NCI-H2171 treated with DMSO at 0.1 percent for 48 hours (cell line): Measurements from ENCODE around the gene PLA2G2A.
"Not testable (repeated sequence)": the region's sequence is repeated elsewhere in the genome, so short reads cannot be mapped to it uniquely, and the experiment has no call there.

ENCODE experiments used
- DNase-seq: peaks from one replicate; lab custom pipeline; 2025; lab: John Stamatoyannopoulos, UW

The PLA2G2A gene

GRCh38 chr1:19973616-19974015 lies 5.8 kb downstream of the PLA2G2A start:
- no peak for DNase-seq

- DNase-seq: no peak
Observed at GRCh38 chr1:19971664-19972063, 7.8 kb downstream of the PLA2G2A start.

- DNase-seq: no peak
Observed at GRCh38 chr1:19969898-19970660, 9.3 kb downstream of the PLA2G2A start.

GRCh38 chr1:19967808-19968207 lies 11.6 kb downstream of the PLA2G2A start:
- peak; percentile 64 for DNase-seq

GRCh38 chr1:19964542-19964941 lies 14.9 kb downstream of the PLA2G2A start:
- no peak for DNase-seq

- no peak for DNase-seq
Observed at GRCh38 chr1:19963636-19964035, 15.8 kb downstream of the PLA2G2A start.

- DNase-seq: no peak
Observed at GRCh38 chr1:19960591-19960990, 18.8 kb downstream of the PLA2G2A start.

- DNase-seq: no peak
Observed at GRCh38 chr1:19957779-19958178, 21.6 kb downstream of the PLA2G2A start.

- no peak for DNase-seq
Observed at GRCh38 chr1:19955534-19956170, 23.8 kb downstream of the PLA2G2A start.

- no peak for DNase-seq
Observed at GRCh38 chr1:19954059-19954458, 25.4 kb downstream of the PLA2G2A start.

GRCh38 chr1:19949016-19949415 lies 30.4 kb downstream of the PLA2G2A start:
- DNase-seq: no peak

- no peak for DNase-seq
Observed at GRCh38 chr1:19946971-19947370, 32.4 kb downstream of the PLA2G2A start.

- no peak for DNase-seq
Observed at GRCh38 chr1:19946331-19946751, 33.1 kb downstream of the PLA2G2A start.

GRCh38 chr1:19945914-19946313 lies 33.5 kb downstream of the PLA2G2A start:
- DNase-seq: no peak

GRCh38 chr1:19942657-19943056 lies 36.8 kb downstream of the PLA2G2A start:
- no peak for DNase-seq

GRCh38 chr1:19942088-19942487 lies 37.3 kb downstream of the PLA2G2A start:
- no peak for DNase-seq

GRCh38 chr1:19941206-19941568 lies 38.2 kb downstream of the PLA2G2A start:
- DNase-seq: no peak

- peak; percentile 2 for DNase-seq
Observed at GRCh38 chr1:19940486-19941205, 38.8 kb downstream of the PLA2G2A start.

- DNase-seq: peak; percentile 15
Observed at GRCh38 chr1:19938472-19938871, 40.9 kb downstream of the PLA2G2A start.

GRCh38 chr1:19936061-19936750 lies 43.2 kb downstream of the PLA2G2A start:
- no peak for DNase-seq

GRCh38 chr1:19934336-19934735 lies 45.1 kb downstream of the PLA2G2A start:
- DNase-seq: no peak

- no peak for DNase-seq
Observed at GRCh38 chr1:19932866-19933265, 46.6 kb downstream of the PLA2G2A start.

GRCh38 chr1:19927130-19927421 lies 52.3 kb downstream of the PLA2G2A start:
- DNase-seq: not testable (repeated sequence)
